HEK293T (cell line): ENCODE results near the gene LRP1B.

Experiments
- BHLHE40 ChIP-seq: fragments of 450-650 bp; IDR thresholded peaks from 2 replicates; pipeline ENCODE4 v1.6.1; 2016; ENCODE audit warnings: mild to moderate bottlenecking, moderate library complexity, borderline replicate concordance
- ELF4 ChIP-seq: fragments of 450-650 bp; IDR thresholded peaks from 2 replicates; pipeline ENCODE4 v1.6.1; 2017; ENCODE audit warnings: antibody characterized with exemption
- FOXA1 ChIP-seq: fragments of 450-650 bp; IDR thresholded peaks from 2 replicates; pipeline ENCODE4 v1.6.1; 2016; ENCODE audit warnings: mild to moderate bottlenecking
- HDGF ChIP-seq: fragments of 450-650 bp; IDR thresholded peaks from 2 replicates; pipeline ENCODE4 v1.6.1; 2017; ENCODE audit warnings: antibody characterized with exemption, borderline replicate concordance
- SUZ12 ChIP-seq: fragments of 450-650 bp; IDR thresholded peaks from 2 replicates; pipeline ENCODE4 v1.6.1; 2016; ENCODE audit warnings: mild to moderate bottlenecking

DNA sequence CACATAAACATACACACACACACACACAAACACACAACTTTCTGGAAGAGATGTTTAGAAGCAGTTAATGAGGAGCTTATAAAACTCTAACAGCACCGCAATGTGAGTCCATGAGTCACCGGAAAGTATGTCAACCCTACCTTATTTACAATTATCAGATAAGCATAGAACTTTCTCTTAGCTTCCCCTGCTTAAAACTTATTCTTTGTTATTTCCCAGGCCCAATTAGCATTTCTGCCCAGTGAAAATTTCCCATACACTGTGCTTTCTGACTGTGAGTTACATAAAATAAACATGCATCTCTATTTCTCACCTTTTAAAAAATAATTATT is 737.6 kb downstream of the LRP1B start:
- TF ChIP-seq SUZ12: no peak
- no peak for TF ChIP-seq BHLHE40
- TF ChIP-seq HDGF: no peak
- TF ChIP-seq FOXA1: no peak
- no peak for TF ChIP-seq ELF4
